OCI-M1 (cell line): ENCODE measurements around the gene GCH1.
"Not testable (repeated sequence)": the region's sequence is repeated elsewhere in the genome, so short reads cannot be mapped to it uniquely, and the experiment has no call there.

Experiments
- DNase-seq: peaks from one replicate; lab custom pipeline; 2025; lab: John Stamatoyannopoulos, UW

The GCH1 gene

GRCh38 chr14:54908190-54908589, 5.6 kb upstream of the GCH1 start:
- peak; percentile 74 for DNase-seq

- no peak for DNase-seq
These were observed 3.4 kb upstream of the GCH1 start for GRCh38 chr14:54906075-54906474.

- DNase-seq = peak; percentile 68
These were observed 494 bp downstream of the GCH1 start for GRCh38 chr14:54902143-54902520.

GRCh38 chr14:54901380-54902142, 1.1 kb downstream of the GCH1 start:
- no peak for DNase-seq

- no peak for DNase-seq
These were observed 3.1 kb downstream of the GCH1 start for GRCh38 chr14:54899573-54899972.

GRCh38 chr14:54897809-54898555, 4.6 kb downstream of the GCH1 start:
- not testable (repeated sequence) for DNase-seq

- no peak for DNase-seq
These were observed 6.9 kb downstream of the GCH1 start for GRCh38 chr14:54895683-54896082.

GRCh38 chr14:54894995-54895394, 7.6 kb downstream of the GCH1 start:
- DNase-seq = no peak

GRCh38 chr14:54893151-54893760, 9.4 kb downstream of the GCH1 start:
- DNase-seq = peak; percentile 57

GRCh38 chr14:54891471-54892245, 11.0 kb downstream of the GCH1 start:
- no peak for DNase-seq

- no peak for DNase-seq
These were observed 11.8 kb downstream of the GCH1 start for GRCh38 chr14:54890788-54891187.

GRCh38 chr14:54889919-54890318, 12.7 kb downstream of the GCH1 start:
- no peak for DNase-seq

GRCh38 chr14:54882521-54882920, 20.1 kb downstream of the GCH1 start:
- DNase-seq = peak; percentile 60

- peak; percentile 83 for DNase-seq
These were observed 20.7 kb downstream of the GCH1 start for GRCh38 chr14:54881761-54882401.

GRCh38 chr14:54881235-54881760, 21.3 kb downstream of the GCH1 start:
- peak; percentile 82 for DNase-seq

GRCh38 chr14:54877703-54878021, 25.0 kb downstream of the GCH1 start:
- DNase-seq = no peak

GRCh38 chr14:54877015-54877702, 25.5 kb downstream of the GCH1 start:
- DNase-seq = peak; percentile 35

GRCh38 chr14:54875648-54876047, 27.0 kb downstream of the GCH1 start:
- not testable (repeated sequence) for DNase-seq

- DNase-seq = not testable (repeated sequence)
These were observed 32.2 kb downstream of the GCH1 start for GRCh38 chr14:54870154-54871090.

GRCh38 chr14:54867011-54867410, 35.6 kb downstream of the GCH1 start:
- no peak for DNase-seq
